GM19463 (cell line): ENCODE measurements around the gene XRCC5.

Experiments
- ATAC-seq: cut with Tn5 transposase; IDR thresholded peaks from one replicate; pipeline ENCODE4 v1.9.1; 2021; ENCODE audit warnings: mild to moderate bottlenecking, moderate library complexity; ENCODE audit not compliant: unreplicated experiment

Gene XRCC5

DNA sequence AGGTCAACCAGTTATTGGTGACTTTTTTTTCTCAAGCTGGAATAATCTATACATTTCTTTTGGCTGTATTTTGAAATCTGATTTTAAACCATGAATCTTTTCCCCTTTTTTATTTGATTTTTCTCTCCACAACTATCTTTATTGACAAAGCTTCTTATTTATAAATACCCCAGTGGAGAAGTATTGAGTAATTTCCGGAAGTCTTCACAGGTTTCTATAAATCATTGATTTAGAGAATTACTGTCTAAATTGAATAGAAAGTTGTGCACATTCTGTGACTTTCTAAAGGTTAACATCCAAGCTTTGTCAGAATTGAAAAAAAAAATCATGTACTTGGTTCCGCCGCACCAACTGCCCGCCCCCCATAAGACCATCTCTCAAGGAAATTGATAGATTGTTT is 39.8 kb downstream of the XRCC5 start:
- ATAC-seq: no peak

DNA sequence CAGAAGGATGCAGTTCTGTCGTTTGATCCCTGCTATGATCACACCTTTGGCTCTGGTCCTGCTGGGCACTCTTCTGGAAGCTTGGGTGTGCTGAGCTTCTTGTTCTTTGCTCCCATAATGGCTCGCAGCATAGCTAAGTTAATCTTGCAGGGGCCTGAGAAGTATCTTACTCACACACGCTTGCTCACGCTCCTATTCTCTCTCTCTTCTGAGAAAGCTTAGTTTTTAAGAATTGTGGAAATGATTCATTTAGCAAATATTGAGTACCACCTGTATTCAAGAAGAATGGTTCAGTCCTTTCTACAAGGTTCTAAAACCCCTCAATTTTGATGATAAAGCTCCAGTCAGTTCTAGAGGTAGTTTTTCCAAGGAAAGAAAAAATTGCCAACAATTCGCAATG is 40.6 kb downstream of the XRCC5 start:
- ATAC-seq: no peak

DNA sequence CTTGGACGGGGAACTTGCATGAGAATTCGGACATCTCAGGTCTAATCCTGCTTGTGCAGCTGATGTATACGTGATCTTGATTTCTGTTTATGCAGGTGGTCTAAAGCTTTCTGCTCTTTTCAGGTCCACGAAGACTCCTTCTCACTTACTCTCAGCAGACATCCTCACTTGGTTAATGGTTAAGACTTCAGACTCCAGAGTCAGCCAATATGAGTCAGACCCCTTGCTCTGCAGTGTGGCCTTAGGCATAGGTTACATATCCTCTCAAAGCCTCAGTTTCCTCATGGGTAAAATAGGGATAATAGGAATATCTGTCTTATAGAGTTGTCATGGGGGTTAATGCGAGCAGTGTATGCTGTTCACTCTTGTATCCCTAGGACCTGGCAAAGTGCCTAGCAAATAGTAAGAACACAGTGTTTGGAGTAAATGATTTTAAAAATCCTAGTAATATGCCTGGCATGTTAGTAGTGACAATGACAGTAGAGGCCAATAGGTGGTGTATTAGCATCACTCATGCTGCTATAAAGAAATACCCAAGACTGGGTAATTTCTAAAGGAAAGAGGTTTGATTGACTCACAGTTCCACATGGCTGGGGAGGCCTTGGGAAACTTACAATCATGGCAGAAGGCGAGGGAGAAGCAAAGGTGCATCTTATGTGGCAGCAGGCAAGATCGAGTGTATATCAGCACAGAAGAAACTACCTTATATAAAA is 42.3 kb downstream of the XRCC5 start:
- no peak for ATAC-seq

DNA sequence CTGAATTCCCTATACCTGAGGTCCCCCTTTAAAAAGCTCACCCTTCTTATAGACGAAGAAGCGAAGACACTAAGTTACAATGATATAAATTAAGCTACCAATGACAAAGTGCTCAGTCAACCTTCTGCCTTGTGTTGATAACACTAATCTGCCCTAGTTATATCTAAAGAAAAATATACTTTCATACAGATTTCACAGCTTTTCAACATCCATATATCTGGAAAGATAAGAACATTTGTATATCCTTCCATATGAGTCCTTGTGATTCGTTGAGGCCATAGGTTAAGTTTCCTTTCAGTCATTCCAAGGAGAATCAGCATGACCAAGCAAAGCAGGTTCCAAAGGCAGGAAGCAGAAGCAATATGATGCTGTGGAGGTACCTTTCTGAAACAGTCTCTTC is 46.8 kb downstream of the XRCC5 start:
- no peak for ATAC-seq

DNA sequence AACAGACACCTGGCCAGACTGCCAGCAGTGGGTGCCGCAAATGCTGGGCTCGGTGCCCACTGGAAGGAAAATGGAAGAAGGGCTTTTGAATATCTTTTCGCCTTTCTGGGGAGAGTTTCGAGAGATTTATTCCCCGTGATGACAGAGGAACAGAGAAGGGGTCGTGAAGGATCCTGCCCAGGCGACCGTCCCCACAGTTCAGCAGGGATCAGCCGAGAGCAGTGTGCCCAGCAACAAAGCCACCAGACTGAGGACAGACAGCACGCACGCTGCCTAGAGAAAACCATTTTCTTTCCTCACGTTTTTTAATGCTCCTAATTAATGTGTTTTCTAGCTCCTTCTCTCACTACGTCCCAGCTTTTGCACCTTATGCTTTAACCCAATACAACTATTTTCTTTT is 47.7 kb downstream of the XRCC5 start:
- no peak for ATAC-seq

DNA sequence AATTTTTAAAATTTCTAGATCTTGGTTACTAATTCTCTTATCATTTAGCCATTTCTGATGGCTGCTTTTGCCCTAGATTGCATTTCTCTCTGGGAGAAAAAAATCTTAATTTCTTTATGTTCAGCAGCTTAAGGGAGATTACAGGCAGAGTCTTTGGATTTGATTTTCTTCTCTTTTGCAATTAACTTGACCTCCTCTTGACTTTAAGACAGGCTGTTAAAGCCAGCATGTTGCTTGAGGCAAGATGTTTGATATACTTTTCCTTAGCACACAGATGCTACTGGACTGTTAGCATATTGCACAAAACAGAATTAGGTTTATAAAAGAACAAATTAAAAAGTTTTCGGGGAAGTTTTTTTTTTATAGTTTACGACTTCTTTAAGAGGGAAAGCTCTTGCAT is 50.0 kb downstream of the XRCC5 start:
- no peak for ATAC-seq

DNA sequence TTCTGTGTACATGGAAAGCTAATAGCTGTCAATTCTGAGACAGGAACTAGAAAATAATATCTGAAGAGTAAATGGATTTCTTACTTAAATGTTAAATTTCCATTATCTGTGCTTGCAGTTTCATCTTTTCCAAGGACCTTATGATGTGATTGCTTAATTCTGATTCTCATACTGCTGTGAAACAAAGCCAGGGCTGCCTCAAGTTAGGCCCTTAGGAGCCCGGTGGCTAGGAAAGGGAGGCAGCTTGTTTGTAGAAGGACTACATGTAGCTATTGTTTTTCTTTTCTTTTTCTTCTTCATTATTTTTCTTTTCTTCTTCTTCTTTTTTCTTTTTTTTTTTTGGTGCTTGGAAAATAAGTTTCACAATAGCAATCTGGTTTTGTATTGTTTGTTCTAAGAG is 50.5 kb downstream of the XRCC5 start:
- ATAC-seq: no peak

DNA sequence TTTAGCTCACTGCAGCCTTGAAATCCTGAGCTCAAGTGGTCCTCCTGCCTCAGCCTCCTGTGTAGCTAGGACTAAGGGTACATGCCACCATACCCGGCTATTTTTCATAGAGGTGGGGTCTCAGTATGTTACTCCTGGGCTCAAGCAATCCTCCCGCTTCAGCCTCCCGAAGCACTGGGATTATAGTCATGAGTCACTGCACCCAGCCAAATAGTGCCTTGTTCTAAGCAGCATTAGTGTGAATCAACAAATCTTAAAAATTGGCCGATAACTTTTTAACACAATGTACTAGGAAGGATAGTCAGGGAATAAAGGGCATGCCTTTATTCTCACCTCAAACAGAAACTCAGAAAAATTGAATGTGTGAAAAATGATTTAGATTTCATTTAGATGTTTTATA is 51.6 kb downstream of the XRCC5 start:
- no peak for ATAC-seq

DNA sequence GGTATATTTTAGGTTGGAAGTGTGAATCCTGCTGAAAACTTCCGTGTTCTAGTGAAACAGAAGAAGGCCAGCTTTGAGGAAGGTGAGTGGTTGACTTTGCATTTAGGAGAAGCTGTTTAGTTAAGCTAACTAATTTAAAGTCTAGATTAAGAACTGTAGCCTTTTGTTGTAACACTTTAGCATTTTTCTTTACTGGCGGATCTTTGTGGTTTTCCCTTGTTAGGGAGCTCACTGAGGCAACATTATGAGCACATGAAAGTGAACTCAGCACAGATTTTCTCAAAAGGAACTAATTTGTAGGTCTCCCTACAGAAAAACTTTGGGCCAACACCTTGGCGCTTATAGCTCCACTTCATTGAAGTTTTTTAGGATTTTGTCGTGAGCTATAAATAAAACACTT is 52.8 kb downstream of the XRCC5 start:
- ATAC-seq: no peak

DNA sequence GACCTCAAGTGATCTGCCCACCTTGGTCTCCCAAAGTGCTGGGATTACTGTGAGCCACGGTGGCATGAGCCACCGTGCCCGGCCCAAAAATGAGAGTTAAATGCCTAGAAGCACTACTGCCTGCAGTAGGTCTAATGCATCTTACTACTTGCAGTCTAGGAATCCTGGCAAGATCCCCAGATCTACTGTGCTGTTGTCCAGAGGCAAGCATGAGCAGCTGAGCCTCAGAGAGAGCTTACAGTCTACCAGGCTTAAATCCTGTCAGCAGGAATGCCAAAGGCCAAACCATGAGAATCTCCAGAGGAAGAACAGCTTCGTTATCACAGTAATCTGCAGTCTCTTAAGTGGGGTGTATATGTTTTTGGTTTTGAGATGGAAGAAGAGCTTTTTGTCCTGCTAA is 54.4 kb downstream of the XRCC5 start:
- ATAC-seq: no peak

DNA sequence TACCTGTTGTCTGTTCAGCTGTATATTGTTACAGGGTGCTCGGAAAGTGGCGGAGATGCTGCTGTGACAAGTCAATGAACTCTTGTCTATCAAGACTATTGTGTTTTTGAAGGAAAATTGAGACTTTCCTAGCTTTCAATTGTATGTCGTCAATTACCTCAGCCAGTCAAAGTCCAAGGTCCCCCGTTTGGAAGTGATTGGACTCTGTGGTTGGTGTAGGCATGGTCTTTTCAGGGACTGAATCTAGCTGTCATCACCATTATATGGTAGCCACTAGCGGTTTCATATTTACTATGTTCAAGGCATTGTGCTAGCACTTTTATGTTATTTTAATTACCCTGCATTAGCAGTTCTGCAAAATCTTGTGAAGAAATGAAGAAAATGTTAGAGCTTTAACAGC is 54.9 kb downstream of the XRCC5 start:
- no peak for ATAC-seq

DNA sequence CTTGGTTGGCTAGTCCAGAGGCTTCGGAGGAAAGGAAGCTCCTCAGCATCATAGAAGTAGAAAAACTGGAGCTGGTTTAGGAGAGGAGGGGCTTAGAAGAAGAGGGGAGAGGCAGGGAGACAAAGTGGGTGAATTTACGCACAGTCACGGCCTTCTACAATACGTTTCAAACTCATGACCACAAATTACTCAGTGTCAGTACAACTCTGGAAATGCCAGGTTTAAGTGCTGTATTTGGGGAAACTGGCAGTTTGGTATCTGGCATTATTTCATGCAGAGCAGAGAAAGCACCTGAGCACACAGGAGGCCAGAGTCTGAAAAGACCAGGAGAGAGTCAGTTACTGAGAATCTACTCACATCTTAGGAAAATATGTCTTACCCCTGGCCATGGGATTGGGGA is 55.4 kb downstream of the XRCC5 start:
- ATAC-seq: no peak

DNA sequence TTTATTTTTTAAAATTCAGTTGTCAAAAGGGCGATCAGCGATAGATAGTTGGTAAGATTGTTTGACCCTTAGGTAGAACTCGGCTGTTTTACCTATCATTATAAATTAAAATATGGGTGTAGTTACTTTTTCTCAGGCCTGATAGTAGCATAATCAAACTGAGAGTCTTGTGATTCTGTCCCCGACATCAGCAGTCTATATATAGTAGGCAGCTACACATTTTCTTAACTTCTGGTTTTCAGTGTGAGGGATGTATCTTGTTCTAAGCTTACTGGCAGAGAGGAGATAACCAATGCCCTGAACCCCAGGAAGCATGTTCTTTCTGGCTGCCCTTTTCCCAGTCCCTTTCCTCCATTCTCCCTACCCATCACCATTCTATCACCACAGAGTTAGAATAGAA is 56.6 kb downstream of the XRCC5 start:
- ATAC-seq: no peak

DNA sequence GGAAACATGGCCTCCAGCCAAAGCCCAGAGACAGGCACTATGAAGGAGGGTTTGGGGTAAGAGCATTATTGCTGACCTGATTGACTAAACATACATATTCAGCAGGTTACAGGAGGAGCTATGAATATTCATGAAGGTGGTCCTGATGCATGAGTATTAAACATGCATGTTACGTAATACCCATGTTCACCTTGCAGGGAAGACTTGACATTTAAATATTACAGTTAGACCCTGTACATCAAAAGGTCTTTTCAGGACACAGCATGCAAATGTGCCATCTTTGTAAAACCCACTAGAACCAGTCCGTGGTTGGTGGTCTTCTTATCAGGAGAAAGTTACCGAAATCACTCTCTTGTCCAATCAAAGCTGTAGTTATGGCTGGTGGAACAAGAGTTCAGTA is 59.9 kb downstream of the XRCC5 start:
- no peak for ATAC-seq

DNA sequence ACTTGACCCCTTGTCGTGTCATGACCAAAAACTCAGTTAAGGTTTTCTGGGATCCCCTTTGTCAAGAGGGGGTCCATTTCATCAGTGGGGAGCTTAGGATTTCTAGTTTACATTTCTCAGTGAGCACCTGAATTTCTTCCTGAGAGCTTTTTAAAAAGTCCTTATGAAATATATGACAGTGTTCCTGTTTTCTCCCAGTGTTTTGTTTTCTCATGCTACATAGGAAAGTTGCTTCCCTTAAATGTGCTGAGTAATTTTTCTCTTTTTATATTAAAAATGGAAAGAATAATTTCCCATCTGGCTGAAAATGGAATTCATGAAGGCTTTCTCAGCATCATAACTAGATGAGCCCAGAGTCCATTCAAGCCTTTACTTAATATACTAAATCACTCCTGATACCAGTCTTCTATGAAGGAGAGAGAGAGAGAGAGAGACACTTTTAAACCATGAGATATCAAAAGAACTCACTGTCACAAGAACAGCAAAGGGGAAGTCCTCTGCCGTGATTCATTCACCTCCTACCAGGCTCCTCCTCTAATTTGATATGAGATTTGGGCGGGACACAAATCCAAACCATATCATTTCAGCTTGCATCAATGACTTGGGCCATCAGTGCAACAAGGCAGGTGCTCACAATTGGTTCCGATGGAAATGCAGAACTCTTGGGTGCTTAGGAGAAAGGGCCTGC is 61.1 kb downstream of the XRCC5 start:
- ATAC-seq: no peak

DNA sequence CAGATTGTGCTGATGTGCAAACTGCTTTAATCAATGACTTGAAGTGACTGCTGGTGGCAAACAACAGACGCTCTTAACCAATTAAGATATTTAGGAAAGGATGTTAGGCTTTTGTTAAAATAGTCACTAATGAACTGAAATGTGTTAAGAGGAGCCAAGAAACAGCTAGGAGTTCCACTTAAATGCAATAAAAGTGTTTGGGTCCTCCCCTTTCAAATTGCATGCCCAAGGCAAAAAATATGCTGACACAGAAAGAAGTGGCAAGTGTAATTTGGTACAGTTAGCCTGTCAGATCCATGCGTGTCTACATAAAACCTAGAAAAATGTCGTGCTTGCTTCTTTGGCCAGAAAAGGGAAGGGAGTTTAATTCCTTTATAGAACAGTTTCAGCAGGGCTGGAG is 61.9 kb downstream of the XRCC5 start:
- ATAC-seq: no peak

DNA sequence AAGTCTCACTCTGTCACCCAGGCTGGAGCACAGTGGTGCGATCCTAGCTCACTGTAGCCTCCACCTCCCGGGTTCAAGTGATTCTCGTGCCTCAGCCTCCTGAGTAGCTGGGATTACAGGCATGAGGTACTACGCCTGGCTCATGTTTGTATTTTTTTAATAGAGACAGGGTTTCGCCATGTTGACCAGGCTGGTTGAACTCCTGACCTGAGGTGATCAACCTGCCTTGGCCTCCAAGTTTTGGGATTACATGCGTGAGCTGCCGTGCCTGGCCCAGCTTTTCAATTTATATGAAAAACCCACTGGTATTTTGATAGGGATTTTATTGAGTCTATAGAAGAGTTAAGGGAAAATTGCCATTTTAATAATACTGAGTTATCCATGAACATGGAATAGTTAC is 63.3 kb downstream of the XRCC5 start:
- ATAC-seq: no peak

DNA sequence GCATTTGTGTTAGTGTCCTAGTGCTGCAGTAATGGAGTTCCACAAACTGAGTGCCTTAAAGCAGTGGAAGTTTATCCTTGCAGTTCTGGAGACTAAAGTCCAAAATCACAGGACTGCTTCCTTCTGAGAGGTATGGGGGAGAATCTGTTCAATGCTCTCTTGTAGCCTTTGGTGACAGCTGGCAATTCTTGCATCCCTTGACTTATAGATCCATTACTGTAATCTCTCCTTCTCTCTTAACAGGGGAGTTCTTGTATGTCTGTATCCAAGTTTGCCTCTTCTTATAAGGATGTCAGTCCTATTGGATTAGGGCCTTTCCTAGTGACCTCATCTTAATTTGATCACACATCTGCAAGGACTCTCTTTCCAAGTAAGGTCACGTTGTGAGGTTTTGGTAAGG is 69.9 kb downstream of the XRCC5 start:
- ATAC-seq: no peak

DNA sequence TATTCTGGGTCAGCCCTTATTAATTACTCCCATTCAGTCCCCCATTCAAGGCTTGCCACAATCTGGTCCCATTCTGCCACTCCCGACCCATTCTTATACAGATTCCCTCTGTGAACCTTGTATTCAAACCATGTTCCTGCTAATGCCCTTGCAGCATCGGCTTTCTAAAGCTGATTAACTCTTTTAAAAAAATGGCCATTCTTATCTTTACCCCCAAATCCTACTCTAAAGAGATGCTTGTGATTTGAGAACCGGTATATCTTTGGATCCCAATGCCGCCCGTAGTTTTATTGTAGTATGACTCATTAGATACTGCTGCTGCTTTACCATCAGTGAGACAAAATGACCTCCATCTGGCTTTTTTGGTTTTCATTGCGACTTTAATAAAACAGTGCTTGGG is 72.2 kb downstream of the XRCC5 start:
- ATAC-seq: no peak

DNA sequence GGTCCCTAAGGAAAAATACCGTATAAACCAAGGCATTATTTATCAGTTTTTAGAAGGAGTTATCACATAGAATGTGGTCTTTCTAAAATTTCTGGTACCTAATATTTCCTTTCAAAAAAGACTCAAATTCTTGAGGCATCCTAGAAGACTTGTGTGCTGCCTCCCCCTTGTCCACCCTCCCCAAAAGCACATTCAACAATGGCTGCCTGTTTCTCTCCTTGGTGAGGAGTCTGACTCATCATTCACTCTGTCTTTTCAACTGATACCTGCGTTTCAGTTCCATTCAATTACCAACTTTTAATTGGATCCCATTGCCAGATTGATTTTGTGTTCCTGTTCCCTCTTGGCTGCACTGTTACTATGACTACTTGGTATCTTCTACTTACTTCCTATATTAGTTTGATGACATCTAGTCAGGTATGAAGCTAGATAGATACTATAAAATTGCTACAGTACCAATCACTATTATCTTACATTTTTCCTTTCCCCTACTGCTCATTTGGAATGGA is 72.9 kb downstream of the XRCC5 start:
- no peak for ATAC-seq

DNA sequence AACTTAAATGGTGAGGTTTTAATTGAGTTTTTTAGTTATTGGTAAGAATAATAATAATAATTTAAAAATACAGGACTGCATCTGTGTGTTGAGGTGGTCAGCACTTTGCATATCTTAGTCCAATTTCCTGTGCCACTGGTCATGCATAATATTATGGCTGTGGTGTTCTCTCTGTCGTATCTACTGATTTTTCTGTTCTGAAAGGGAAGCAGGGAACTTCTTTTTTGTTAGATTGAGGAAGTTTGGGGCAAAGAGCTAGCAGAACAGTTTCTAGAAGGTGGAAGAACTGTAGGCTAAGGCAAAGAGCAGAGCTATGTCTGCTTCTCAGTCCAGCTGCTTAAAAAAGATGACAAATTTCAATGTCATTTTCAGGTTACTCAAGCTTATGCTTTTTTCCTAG is 74.3 kb downstream of the XRCC5 start:
- no peak for ATAC-seq

DNA sequence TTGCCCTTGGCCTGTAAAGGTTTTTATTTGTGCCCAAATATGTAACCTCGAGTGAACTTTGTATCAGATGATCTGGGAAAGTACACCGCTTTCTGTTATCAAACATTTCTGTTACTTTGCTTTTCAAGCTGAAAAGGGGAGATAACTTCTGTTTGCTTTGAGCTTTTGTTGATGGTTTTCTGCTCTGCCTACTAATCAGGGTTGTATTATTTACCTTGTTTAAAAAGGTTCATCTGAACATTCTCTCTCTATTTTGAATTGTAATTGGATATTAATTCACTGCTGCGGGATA is 79.4 kb downstream of the XRCC5 start:
- no peak for ATAC-seq

DNA sequence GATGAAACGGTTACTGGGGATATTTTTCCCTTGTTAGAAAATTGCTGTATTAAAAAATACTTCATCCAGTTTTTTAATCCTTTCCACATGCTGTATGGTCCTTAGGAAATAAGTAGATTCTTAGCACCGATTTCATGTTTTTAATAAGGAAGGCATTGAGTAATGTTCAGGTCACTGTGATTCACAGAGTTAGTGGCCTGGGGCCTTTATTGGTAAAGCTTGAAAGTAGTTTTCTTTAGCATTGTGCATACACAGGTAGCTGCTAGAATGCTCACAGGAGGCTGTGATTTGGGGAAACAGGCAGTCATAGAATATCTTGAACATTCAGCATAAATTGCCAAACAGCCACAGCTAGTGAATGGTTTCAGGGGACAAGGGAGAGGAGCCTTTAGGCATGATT is 79.8 kb downstream of the XRCC5 start:
- ATAC-seq: no peak
